Neural progenitor cell (in vitro differentiated cells): ENCODE results near the gene UGT1A8. TPM values are rescaled to one million over a fixed set of nuclear protein-coding genes. Genes with fewer than 3 reads are reported as not detected.

ENCODE experiments used
- DNase-seq: peaks from one replicate; pipeline ENCODE4 v3.0.0-alpha.2; 2016; ENCODE audit warnings: low spot score
- H2AFZ ChIP-seq: fragments of 200-600 bp; sonication (generic); replicated peaks from 2 replicates; pipeline ENCODE4 v1.6.1; 2016; ENCODE audit warnings: antibody characterized with exemption
- H3F3A ChIP-seq: fragments of 200-600 bp; sonication (generic); 2 replicates; pipeline ENCODE4 v1.6.1; 2016; ENCODE audit warnings: antibody characterized with exemption, low read depth
- H3K27ac ChIP-seq: fragments of 200-600 bp; sonication (generic); 2 replicates; pipeline ENCODE4 v1.5.1; 2016; ENCODE audit warnings: mild to moderate bottlenecking
- H3K27me3 ChIP-seq: fragments of 200-600 bp; sonication (generic); 2 replicates; pipeline ENCODE4 v1.6.1; 2016; ENCODE audit warnings: mild to moderate bottlenecking, moderate library complexity
- H3K36me3 ChIP-seq: fragments of 200-600 bp; sonication (generic); 2 replicates; pipeline ENCODE4 v1.5.1; 2016
- H3K4me1 ChIP-seq: fragments of 200-600 bp; sonication (generic); 2 replicates; pipeline ENCODE4 v1.6.1; 2016; ENCODE audit warnings: mixed run types
- H3K4me2 ChIP-seq: fragments of 200-600 bp; sonication (generic); 2 replicates; pipeline ENCODE4 v1.6.1; 2016
- H3K4me3 ChIP-seq: fragments of 200-600 bp; sonication (generic); 2 replicates; pipeline ENCODE4 v1.5.1; 2016
- H3K79me2 ChIP-seq: fragments of 200-600 bp; sonication (generic); 2 replicates; pipeline ENCODE4 v1.6.1; 2016; ENCODE audit warnings: low read depth
- H3K9ac ChIP-seq: fragments of 200-600 bp; sonication (generic); 2 replicates; pipeline ENCODE4 v1.6.1; 2016
- H3K9me3 ChIP-seq: fragments of 200-600 bp; sonication (generic); 2 replicates; pipeline ENCODE4 v1.5.1; 2016; ENCODE audit warnings: low read depth
- H4K20me1 ChIP-seq: fragments of 200-600 bp; sonication (generic); 2 replicates; pipeline ENCODE4 v1.6.1; 2016; ENCODE audit warnings: low read depth
- H3K27ac Mint-ChIP-seq: 3 replicates; pipeline ENCODE4 v1.8.0; 2021; ENCODE audit warnings: mixed read lengths
- H3K27me3 Mint-ChIP-seq: 2 replicates; pipeline ENCODE4 v1.8.0; 2022; ENCODE audit warnings: low read depth, mild to moderate bottlenecking, inconsistent platforms, moderate library complexity, mixed read lengths; ENCODE audit not compliant: insufficient read depth
- H3K36me3 Mint-ChIP-seq: 3 replicates; pipeline ENCODE4 v1.8.0; 2021; ENCODE audit warnings: mixed read lengths
- H3K4me1 Mint-ChIP-seq: 3 replicates; pipeline ENCODE4 v1.8.0; 2021; ENCODE audit warnings: mixed read lengths
- H3K4me3 Mint-ChIP-seq: 3 replicates; pipeline ENCODE4 v1.8.0; 2021; ENCODE audit warnings: mild to moderate bottlenecking, moderate library complexity, mixed read lengths
- H3K9me3 Mint-ChIP-seq: 3 replicates; pipeline ENCODE4 v1.8.0; 2020; ENCODE audit warnings: mixed read lengths
- EZH2 ChIP-seq: fragments of 200-600 bp; sonication (generic); IDR thresholded peaks from 2 replicates; pipeline ENCODE4 v1.6.1; 2017; ENCODE audit warnings: antibody characterized with exemption, mild to moderate bottlenecking, moderate library complexity
- EZH2phosphoT487 ChIP-seq: fragments of 200-600 bp; sonication (generic); IDR thresholded peaks from 2 replicates; pipeline ENCODE4 v1.6.1; 2017; ENCODE audit warnings: antibody characterized with exemption
- total RNA-seq: library from RNA; depleted of rRNA; stranded (reverse); fragments of >200 nt; gene quantifications from 2 replicates; pipeline ENCODE4 v1.2.3, GENCODE V29; 2015; ENCODE audit warnings: low replicate concordance
- TF ChIP-seq, protein P1 (sequence below): fragments of 200-600 bp; sonication (generic); IDR thresholded peaks from 2 replicates; pipeline ENCODE4 v1.5.1; 2017; ENCODE audit warnings: antibody characterized with exemption, mild to moderate bottlenecking

Gene UGT1A8
- total RNA-seq, 1 donor from 2014 or later: not detected

DNA sequence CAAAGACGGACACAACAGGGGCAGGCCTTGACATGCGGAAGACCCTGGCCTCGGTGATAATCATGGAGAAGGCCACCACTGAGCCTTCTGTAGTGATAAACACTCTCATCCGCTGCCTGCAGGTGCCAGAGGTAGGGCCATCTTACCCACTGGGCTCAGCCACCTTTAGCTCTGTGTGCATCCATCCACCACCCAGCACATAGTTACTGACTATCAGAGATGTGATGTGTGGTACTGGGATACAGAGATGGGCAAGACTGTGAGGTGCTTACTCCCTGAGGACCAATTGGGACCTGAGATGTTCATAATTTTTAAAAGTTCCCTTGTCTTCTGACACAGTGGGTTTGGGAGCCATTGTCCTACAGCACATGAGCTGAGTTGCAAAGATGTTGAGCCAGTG, 162.3 kb downstream of the UGT1A8 start:
- peaks cover 16% of the 10 kb centered on the region for H3K9me3 Mint-ChIP-seq
- Histone ChIP-seq H4K20me1 (no peaks in the 10 kb centered on the region), H3K4me1 (no peaks in the 10 kb centered on the region), H2AFZ (no peak overlapping the region), H3K27ac (no peak overlapping the region), H3K9ac (no peak overlapping the region), H3K4me2 (no peak overlapping the region), H3K27me3 (no peaks in the 10 kb centered on the region), H3K36me3 (no peaks in the 10 kb centered on the region), H3F3A (no peaks in the 10 kb centered on the region), H3K79me2 (no peaks in the 10 kb centered on the region), H3K4me3 (no peak overlapping the region), H3K9me3 (no peaks in the 10 kb centered on the region)
- H3K36me3 Mint-ChIP-seq: peaks cover 2% of the 10 kb centered on the region
- peaks cover 6% of the 10 kb centered on the region for H3K27me3 Mint-ChIP-seq
- no peaks in the 10 kb centered on the region for H3K4me1 Mint-ChIP-seq
- H3K4me3 Mint-ChIP-seq: no peak overlapping the region
- no peak overlapping the region for H3K27ac Mint-ChIP-seq
- DNase-seq: no peak
- TF ChIP-seq, protein P1, sequence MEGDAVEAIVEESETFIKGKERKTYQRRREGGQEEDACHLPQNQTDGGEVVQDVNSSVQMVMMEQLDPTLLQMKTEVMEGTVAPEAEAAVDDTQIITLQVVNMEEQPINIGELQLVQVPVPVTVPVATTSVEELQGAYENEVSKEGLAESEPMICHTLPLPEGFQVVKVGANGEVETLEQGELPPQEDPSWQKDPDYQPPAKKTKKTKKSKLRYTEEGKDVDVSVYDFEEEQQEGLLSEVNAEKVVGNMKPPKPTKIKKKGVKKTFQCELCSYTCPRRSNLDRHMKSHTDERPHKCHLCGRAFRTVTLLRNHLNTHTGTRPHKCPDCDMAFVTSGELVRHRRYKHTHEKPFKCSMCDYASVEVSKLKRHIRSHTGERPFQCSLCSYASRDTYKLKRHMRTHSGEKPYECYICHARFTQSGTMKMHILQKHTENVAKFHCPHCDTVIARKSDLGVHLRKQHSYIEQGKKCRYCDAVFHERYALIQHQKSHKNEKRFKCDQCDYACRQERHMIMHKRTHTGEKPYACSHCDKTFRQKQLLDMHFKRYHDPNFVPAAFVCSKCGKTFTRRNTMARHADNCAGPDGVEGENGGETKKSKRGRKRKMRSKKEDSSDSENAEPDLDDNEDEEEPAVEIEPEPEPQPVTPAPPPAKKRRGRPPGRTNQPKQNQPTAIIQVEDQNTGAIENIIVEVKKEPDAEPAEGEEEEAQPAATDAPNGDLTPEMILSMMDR: no peak
- TF ChIP-seq EZH2 (no peak), EZH2phosphoT487 (no peak)

GRCh38 chr2:233780771-233781170, 163.3 kb downstream of the UGT1A8 start:
- no peak for DNase-seq
- H4K20me1 ChIP-seq: no peaks in the 10 kb centered on the region
- H3K4me3 ChIP-seq: no peak overlapping the region
- Mint-ChIP-seq H3K27me3 (peaks cover 2% of the 10 kb centered on the region), H3K4me3 (no peak overlapping the region), H3K9me3 (peaks cover 16% of the 10 kb centered on the region), H3K27ac (no peak overlapping the region), H3K36me3 (peaks cover 2% of the 10 kb centered on the region), H3K4me1 (no peaks in the 10 kb centered on the region)
- no peaks in the 10 kb centered on the region for H3K4me1 ChIP-seq
- TF ChIP-seq EZH2phosphoT487 (no peak), EZH2 (no peak)
- TF ChIP-seq, protein P1: no peak
- no peaks in the 10 kb centered on the region for H3K9me3 ChIP-seq
- H3K36me3 ChIP-seq: no peaks in the 10 kb centered on the region
- no peak overlapping the region for H3K4me2 ChIP-seq
- H3F3A ChIP-seq: no peaks in the 10 kb centered on the region
- H2AFZ ChIP-seq: no peak overlapping the region
- no peaks in the 10 kb centered on the region for H3K27me3 ChIP-seq
- no peak overlapping the region for H3K27ac ChIP-seq
- H3K79me2 ChIP-seq: no peaks in the 10 kb centered on the region
- H3K9ac ChIP-seq: no peak overlapping the region

DNA sequence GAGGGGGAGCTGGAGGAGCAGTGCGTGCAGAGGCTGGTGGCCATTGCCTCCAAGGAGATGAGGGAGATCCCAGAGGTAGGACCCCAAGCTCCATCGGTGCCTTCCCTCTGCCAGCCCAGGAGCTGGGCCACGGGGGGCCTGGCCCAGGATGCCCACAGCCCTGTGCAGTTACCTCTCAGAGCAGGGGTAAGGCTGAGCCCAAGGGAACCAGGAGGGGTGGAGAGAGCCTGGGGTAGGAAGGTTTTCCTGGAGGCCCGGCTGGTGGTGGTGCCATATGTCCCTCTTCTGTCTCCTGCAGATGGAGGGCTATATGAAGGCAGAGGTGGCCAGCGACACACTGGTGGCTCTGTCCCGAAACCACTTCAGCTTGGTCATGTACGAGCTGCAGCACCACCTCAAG, 172.1 kb downstream of the UGT1A8 start:
- Mint-ChIP-seq H3K27ac (no peak overlapping the region), H3K4me3 (no peak overlapping the region), H3K27me3 (peaks cover 8% of the 10 kb centered on the region), H3K36me3 (no peaks in the 10 kb centered on the region), H3K9me3 (peaks cover 6% of the 10 kb centered on the region), H3K4me1 (peaks cover 2% of the 10 kb centered on the region)
- no peak overlapping the region for H3K27ac ChIP-seq
- no peak overlapping the region for H3K4me3 ChIP-seq
- H3K36me3 ChIP-seq: no peaks in the 10 kb centered on the region
- H3K4me1 ChIP-seq: no peaks in the 10 kb centered on the region
- no peak overlapping the region for H3K4me2 ChIP-seq
- no peaks in the 10 kb centered on the region for H3K27me3 ChIP-seq
- no peak overlapping the region for H3K9ac ChIP-seq
- no peaks in the 10 kb centered on the region for H4K20me1 ChIP-seq
- no peaks in the 10 kb centered on the region for H3K79me2 ChIP-seq
- H2AFZ ChIP-seq: no peak overlapping the region
- no peaks in the 10 kb centered on the region for H3K9me3 ChIP-seq
- H3F3A ChIP-seq: peaks cover 3% of the 10 kb centered on the region
- no peak for DNase-seq
- TF ChIP-seq EZH2phosphoT487: no peak
- TF ChIP-seq, protein P1: no peak
- no peak for TF ChIP-seq EZH2
